Uterus (tissue), 4 donors: Measurements from ENCODE around the gene SQOR. TPM values are rescaled to one million over a fixed set of nuclear protein-coding genes. Genes with fewer than 3 reads are reported as not detected.

ENCODE experiments used
- DNase-seq, 2 donors: peaks; one replicate each; pipeline ENCODE4 v3.0.0-alpha.2; 2019 to 2020
- H3K27ac ChIP-seq, 2 donors: fragments of 200-600 bp; sonication (generic); 1 replicate in 1 of 2; 2 replicates in 1 of 2; pipeline ENCODE4 v1.5.1; 2016 to 2018
- H3K27me3 ChIP-seq, 2 donors: fragments of 200-600 bp; sonication (generic); one replicate each; pipeline ENCODE4 v1.5.1; 2018 to 2019; ENCODE audit warnings: control low read depth in 1 of 2
- H3K36me3 ChIP-seq, 2 donors: fragments of 200-600 bp; sonication (generic); one replicate each; pipeline ENCODE4 v1.5.1; 2019; ENCODE audit warnings: control low read depth in 1 of 2
- H3K4me1 ChIP-seq, 2 donors: fragments of 200-600 bp; sonication (generic); one replicate each; pipeline ENCODE4 v1.5.1; 2018 to 2019; ENCODE audit warnings: control low read depth in 1 of 2
- H3K4me3 ChIP-seq, 2 donors: fragments of 200-600 bp; sonication (generic); 1 replicate in 1 of 2; 2 replicates in 1 of 2; pipeline ENCODE4 v1.5.1; 2018 to 2019; ENCODE audit warnings: mild to moderate bottlenecking in 1 of 2
- H3K9me3 ChIP-seq, 2 donors: fragments of 200-600 bp; sonication (generic); one replicate each; pipeline ENCODE4 v1.5.1; 2019; ENCODE audit warnings: control low read depth in 1 of 2
- POLR2A ChIP-seq, 2 donors: fragments of 450-650 bp; IDR thresholded peaks; one replicate each; pipeline ENCODE4 v1.6.1; 2016; ENCODE audit warnings: antibody characterized with exemption in 2 of 2, mild to moderate bottlenecking in 1 of 2, moderate library complexity in 1 of 2
- intact Hi-C: fragments of 100-400 bp; cut with DNase I; formaldehyde crosslinking; loops from one replicate; pipeline ENCODE4 v1.15.1; 2023; ENCODE audit warnings: low total_unique reads
- total RNA-seq, 4 donors: library from RNA; depleted of rRNA in 3 of 4; stranded (reverse); fragments of >200 nt in 3 of 4; gene quantifications; one replicate each; pipeline versions ENCODE4 v1.1.0 to v1.2.4, GENCODE V29; 2014 to 2023
- TF ChIP-seq, protein P1 (sequence below), 4 experiments: fragments of 200-600 bp in 2 of 4; fragments of 450-650 bp in 2 of 4; sonication (generic) in 2 of 4; IDR thresholded peaks; one replicate each; pipeline ENCODE4 v1.5.1; 2016 to 2019; ENCODE audit warnings: antibody characterized with exemption in 4 of 4, mild to moderate bottlenecking in 2 of 4, moderate library complexity in 1 of 4
- donor health status: DM: yes; HTN: yes; CAD: no.

SQOR gene
- total RNA-seq, 4 donors from 2014 or later: 11.5 to 37.1 (median 19.3) TPM

DNA sequence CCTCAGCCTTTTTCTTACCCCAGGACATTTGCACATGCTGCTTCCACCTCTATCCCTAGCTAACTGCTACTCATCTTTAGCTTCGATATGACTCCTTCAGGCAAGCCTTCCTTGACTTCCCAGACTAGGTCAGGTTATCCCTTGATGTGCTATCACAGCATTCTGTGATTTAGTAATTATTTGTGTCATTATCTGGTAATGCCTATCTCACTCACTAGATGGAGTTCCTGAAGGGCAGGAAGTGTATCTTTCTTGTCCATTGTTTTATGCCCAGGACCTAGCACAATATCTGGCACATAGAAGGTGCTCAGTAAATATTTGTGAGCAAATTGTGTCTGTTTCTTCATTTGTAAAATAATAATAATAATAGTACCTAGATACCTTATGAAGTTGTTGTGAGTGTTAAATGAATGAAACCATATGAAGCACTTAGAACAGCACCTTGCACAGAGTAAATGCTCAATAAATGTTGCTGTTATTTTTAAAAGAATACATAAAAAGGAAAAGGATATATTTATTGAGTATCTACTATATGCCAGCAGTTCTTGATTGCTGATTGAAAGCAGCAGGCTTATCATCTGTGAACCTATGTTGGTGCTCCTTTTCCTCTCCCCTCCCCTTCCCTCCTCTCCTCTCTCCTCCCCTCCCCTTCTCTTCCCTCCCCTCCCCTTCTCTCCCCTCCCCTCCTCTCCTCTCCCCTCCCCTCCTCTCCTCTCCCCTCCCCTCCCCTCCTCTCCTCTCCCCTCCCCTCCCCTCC is 31.5 kb downstream of the SQOR start:
- H3K27me3 ChIP-seq: no peaks in the 10 kb centered on the region
- H3K27ac ChIP-seq: no peak overlapping the region
- TF ChIP-seq POLR2A (IDR thresholded peaks at IDR 0.05): no peak
- TF ChIP-seq, protein P1, sequence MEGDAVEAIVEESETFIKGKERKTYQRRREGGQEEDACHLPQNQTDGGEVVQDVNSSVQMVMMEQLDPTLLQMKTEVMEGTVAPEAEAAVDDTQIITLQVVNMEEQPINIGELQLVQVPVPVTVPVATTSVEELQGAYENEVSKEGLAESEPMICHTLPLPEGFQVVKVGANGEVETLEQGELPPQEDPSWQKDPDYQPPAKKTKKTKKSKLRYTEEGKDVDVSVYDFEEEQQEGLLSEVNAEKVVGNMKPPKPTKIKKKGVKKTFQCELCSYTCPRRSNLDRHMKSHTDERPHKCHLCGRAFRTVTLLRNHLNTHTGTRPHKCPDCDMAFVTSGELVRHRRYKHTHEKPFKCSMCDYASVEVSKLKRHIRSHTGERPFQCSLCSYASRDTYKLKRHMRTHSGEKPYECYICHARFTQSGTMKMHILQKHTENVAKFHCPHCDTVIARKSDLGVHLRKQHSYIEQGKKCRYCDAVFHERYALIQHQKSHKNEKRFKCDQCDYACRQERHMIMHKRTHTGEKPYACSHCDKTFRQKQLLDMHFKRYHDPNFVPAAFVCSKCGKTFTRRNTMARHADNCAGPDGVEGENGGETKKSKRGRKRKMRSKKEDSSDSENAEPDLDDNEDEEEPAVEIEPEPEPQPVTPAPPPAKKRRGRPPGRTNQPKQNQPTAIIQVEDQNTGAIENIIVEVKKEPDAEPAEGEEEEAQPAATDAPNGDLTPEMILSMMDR (IDR thresholded peaks at IDR 0.05): no peak
- H3K9me3 ChIP-seq: no peaks in the 10 kb centered on the region
- no peaks in the 10 kb centered on the region for H3K4me1 ChIP-seq
- DNase-seq: no peak
- no peaks in the 10 kb centered on the region for H3K36me3 ChIP-seq
- intact Hi-C loops: no loop called here
- no peak overlapping the region for H3K4me3 ChIP-seq

DNA sequence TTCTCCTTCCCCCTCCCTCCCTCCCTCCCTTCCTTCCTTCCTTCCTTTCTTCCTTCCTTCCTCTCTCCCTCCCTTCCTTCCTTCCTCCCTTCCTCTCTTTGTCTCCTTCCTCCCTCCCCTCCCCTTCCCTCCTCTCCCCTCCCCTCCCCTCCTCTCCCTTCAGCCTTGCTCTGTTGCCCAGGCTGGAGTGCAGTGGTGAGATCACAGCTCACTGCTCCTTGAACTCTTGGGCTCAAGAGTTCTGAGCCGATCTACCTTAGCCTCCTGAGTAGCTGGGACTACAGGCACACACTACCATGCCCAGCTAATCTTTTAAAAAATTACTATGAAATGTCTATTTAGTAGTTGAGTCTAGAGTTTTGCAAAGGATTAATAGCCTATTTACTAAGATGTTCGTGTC is 32.2 kb downstream of the SQOR start:
- intact Hi-C loops: no loop called here
- no peaks in the 10 kb centered on the region for H3K36me3 ChIP-seq
- H3K4me3 ChIP-seq: no peak overlapping the region
- no peak for DNase-seq
- no peaks in the 10 kb centered on the region for H3K9me3 ChIP-seq
- H3K4me1 ChIP-seq: no peaks in the 10 kb centered on the region
- no peak overlapping the region for H3K27ac ChIP-seq
- H3K27me3 ChIP-seq: no peaks in the 10 kb centered on the region
- no peak for TF ChIP-seq POLR2A (IDR thresholded peaks at IDR 0.05)
- TF ChIP-seq, protein P1 (IDR thresholded peaks at IDR 0.05): no peak

DNA sequence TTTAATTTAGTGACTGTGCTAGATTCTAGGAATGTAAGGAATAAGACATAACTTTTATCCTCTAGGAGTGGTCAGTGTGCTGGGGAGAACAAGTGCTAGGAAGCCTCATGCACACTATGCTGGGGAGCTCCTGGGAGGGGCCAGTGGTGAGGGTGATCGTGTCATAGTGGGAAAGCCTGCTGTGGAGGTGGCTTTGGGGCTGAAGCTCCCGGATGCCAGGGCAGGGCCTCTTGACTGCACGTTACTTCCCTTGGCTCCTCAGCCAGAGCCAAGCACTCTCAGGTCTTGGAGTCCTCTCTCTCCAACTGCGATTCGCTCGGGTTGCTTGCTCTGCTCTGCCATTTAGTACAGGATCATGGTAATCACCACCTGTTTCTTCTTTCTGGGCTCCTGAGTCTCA is 33.6 kb downstream of the SQOR start:
- TF ChIP-seq, protein P1 (IDR thresholded peaks at IDR 0.05): no peak
- no peak for TF ChIP-seq POLR2A (IDR thresholded peaks at IDR 0.05)
- intact Hi-C loops: no loop called here
- no peaks in the 10 kb centered on the region for H3K4me1 ChIP-seq
- H3K27ac ChIP-seq: no peak overlapping the region
- H3K9me3 ChIP-seq: no peaks in the 10 kb centered on the region
- H3K27me3 ChIP-seq: no peaks in the 10 kb centered on the region
- no peaks in the 10 kb centered on the region for H3K36me3 ChIP-seq
- no peak for DNase-seq
- no peak overlapping the region for H3K4me3 ChIP-seq

GRCh38 chr15:45669422-45669821 is 34.6 kb downstream of the SQOR start:
- TF ChIP-seq, protein P1 (IDR thresholded peaks at IDR 0.05): no peak
- no peak for TF ChIP-seq POLR2A (IDR thresholded peaks at IDR 0.05)
- intact Hi-C loops: no loop called here

GRCh38 chr15:45670091-45670490 is 35.3 kb downstream of the SQOR start:
- no peaks in the 10 kb centered on the region for H3K36me3 ChIP-seq
- no peak overlapping the region for H3K27ac ChIP-seq
- TF ChIP-seq POLR2A (IDR thresholded peaks at IDR 0.05): no peak
- TF ChIP-seq, protein P1 (IDR thresholded peaks at IDR 0.05): no peak
- no peak for DNase-seq
- no peaks in the 10 kb centered on the region for H3K4me1 ChIP-seq
- intact Hi-C loops: no loop called here
- no peaks in the 10 kb centered on the region for H3K9me3 ChIP-seq
- no peak overlapping the region for H3K4me3 ChIP-seq
- H3K27me3 ChIP-seq: no peaks in the 10 kb centered on the region

More at GRCh38 chr15:45669422-45669821, 34.6 kb downstream of the SQOR start:
- no peaks in the 10 kb centered on the region for H3K27me3 ChIP-seq
- no peak overlapping the region for H3K27ac ChIP-seq
- no peaks in the 10 kb centered on the region for H3K4me1 ChIP-seq
- no peaks in the 10 kb centered on the region for H3K36me3 ChIP-seq
- H3K4me3 ChIP-seq: no peak overlapping the region
- no peaks in the 10 kb centered on the region for H3K9me3 ChIP-seq
- DNase-seq: no peak
